HepG2 (cell line): ENCODE measurements around the gene ACSL4. TPM values are rescaled to one million over a fixed set of nuclear protein-coding genes. Genes with fewer than 3 reads are reported as not detected.

Experiments
- ARHGAP35 ChIP-seq: sonication (generic); formaldehyde crosslinking; IDR thresholded peaks from 2 replicates; pipeline ENCODE4 v1.9.0; 2022; ENCODE audit warnings: mild to moderate bottlenecking, inconsistent platforms, moderate library complexity, missing genetic modification reagents, borderline replicate concordance
- BCL6 ChIP-seq: IDR thresholded peaks from 2 replicates; pipeline ENCODE4 v1.6.1; 2016; ENCODE audit warnings: missing genetic modification reagents, missing compliant biosample characterization
- CREM ChIP-seq, 2 experiments: sonication (generic) in 1 of 2; formaldehyde crosslinking in 1 of 2; IDR thresholded peaks; 2 replicates each; pipeline versions ENCODE4 v1.4.0 to v1.6.1; 2016 to 2020; ENCODE audit warnings: antibody characterized with exemption in 1 of 2, mild to moderate bottlenecking in 1 of 2, missing genetic modification reagents in 1 of 2
- GABPB1 ChIP-seq: IDR thresholded peaks from 2 replicates; pipeline ENCODE4 v1.6.1; 2016; ENCODE audit warnings: mild to moderate bottlenecking, missing genetic modification reagents, moderate library complexity, missing compliant biosample characterization
- HDAC1 ChIP-seq: sonication (generic); formaldehyde crosslinking; IDR thresholded peaks from 2 replicates; pipeline ENCODE4 v1.5.1; 2020; ENCODE audit warnings: mild to moderate bottlenecking, missing genetic modification reagents
- HOMEZ ChIP-seq: IDR thresholded peaks from 2 replicates; pipeline ENCODE4 v1.6.1; 2016; ENCODE audit warnings: low read depth
- MXI1 ChIP-seq: IDR thresholded peaks from 3 replicates; pipeline ENCODE4 v1.6.1; 2012; ENCODE audit warnings: low read depth, low read length, inconsistent platforms, borderline replicate concordance
- NR1H2 ChIP-seq: sonication (generic); formaldehyde crosslinking; IDR thresholded peaks from 2 replicates; pipeline ENCODE4 v1.8.1; 2022; ENCODE audit warnings: low read depth, missing genetic modification reagents, borderline replicate concordance
- POLR2AphosphoS2 ChIP-seq: IDR thresholded peaks from 2 replicates; pipeline ENCODE4 v1.6.1; 2011; ENCODE audit warnings: low read depth, low read length, improper control_type of control experiment
- RARA ChIP-seq: IDR thresholded peaks from 2 replicates; pipeline ENCODE4 v1.6.1; 2016; ENCODE audit warnings: missing genetic modification reagents, missing compliant biosample characterization
- THRA ChIP-seq: sonication (generic); formaldehyde crosslinking; IDR thresholded peaks from 2 replicates; pipeline ENCODE4 v1.4.0; 2020; ENCODE audit warnings: missing genetic modification reagents, borderline replicate concordance
- ZBTB38 ChIP-seq: sonication (generic); formaldehyde crosslinking; IDR thresholded peaks from 2 replicates; pipeline ENCODE4 v1.5.1; 2020; ENCODE audit warnings: mild to moderate bottlenecking, missing genetic modification reagents
- ZHX1 ChIP-seq: sonication (generic); formaldehyde crosslinking; IDR thresholded peaks from 2 replicates; pipeline ENCODE4 v1.8.1; 2022; ENCODE audit warnings: low read depth, mild to moderate bottlenecking, missing genetic modification reagents
- ZNF12 ChIP-seq: sonication (generic); formaldehyde crosslinking; IDR thresholded peaks from 2 replicates; pipeline ENCODE4 v1.5.0; 2020; ENCODE audit warnings: missing genetic modification reagents
- ZNF18 ChIP-seq: sonication (generic); formaldehyde crosslinking; IDR thresholded peaks from 2 replicates; pipeline ENCODE4 v1.8.0; 2022; ENCODE audit warnings: mild to moderate bottlenecking, missing genetic modification reagents; ENCODE audit not compliant: insufficient replicate concordance
- ZNF224 ChIP-seq: sonication (generic); formaldehyde crosslinking; IDR thresholded peaks from 2 replicates; pipeline ENCODE4 v1.5.0; 2020; ENCODE audit warnings: mild to moderate bottlenecking, missing genetic modification reagents
- ZNF547 ChIP-seq: sonication (generic); formaldehyde crosslinking; IDR thresholded peaks from 2 replicates; pipeline ENCODE4 v1.5.1; 2020; ENCODE audit warnings: mild to moderate bottlenecking, missing genetic modification reagents
- polyA plus RNA-seq, 8 experiments: library from polyadenylated mRNA; depleted of rRNA in 3 of 8; stranded (reverse) in 7 of 8; unstranded in 1 of 8; fragments of >200 nt; fragmentation: Illumina TruSeq in 4 of 8; extraction: Trizol in 4 of 8; gene quantifications; 2 replicates each; pipeline versions ENCODE4 v1.2.1 to v1.2.3, GENCODE V29; 2011 to 2016; ENCODE audit warnings: low read depth in 4 of 8, missing spikeins in 1 of 8, mixed read lengths in 1 of 8; ENCODE audit not compliant: insufficient read depth in 1 of 8
- total RNA-seq, 5 experiments: library from RNA; depleted of rRNA; stranded (reverse); fragments of >200 nt; fragmentation: Illumina TruSeq; extraction: Trizol; gene quantifications; 2 replicates each; pipeline ENCODE4 v1.2.3, GENCODE V29; 2016; ENCODE audit warnings: low read depth in 1 of 5
- TF ChIP-seq, protein P1 (sequence below): sonication (generic); formaldehyde crosslinking; IDR thresholded peaks from 2 replicates; pipeline ENCODE4 v1.4.0; 2020; ENCODE audit warnings: missing genetic modification reagents, borderline replicate concordance

ACSL4 gene
- total and polyA plus RNA-seq, 2 of the 13 experiments (the other 11 are each of a cell fraction or from before 2014, with no cell fraction given): 207 to 316 TPM

DNA sequence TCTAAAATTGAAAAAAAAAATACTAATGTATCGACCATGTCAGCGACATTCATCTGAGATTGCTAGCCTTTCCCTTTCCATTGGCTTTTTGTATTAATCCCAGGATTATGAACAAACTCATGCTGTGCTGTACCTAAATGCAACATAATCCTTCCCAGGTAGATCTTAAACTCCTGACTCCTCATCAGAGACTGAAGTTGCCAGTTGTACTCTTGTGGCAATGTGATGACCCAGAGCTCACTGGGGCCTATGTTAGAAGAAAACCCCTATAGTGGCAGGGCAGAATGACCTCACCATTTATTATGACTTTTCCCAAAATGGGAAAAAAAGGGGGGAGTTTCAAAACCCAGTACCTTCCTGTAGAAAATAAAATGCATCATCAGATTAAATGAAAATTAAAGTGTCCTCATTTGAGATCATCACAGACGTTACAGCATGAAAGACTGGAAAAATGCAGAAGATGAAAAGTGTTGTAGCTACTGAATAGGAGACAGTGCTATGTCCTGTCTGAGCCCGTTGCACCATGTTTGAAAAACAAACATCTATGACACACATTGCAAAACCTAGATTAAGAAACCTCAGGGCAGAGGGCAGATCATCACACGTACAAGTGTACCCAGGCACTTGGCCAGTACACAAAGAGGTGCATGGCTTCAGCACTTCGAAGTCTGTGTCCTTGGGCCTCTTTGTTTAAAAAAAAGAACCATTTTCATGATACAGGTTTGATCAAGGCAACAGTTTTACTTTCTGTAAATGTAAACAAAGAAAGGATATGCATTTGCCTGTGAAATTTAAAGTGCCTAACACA lies 6.8 kb upstream of the ACSL4 start (continued):
- peak; percentile 74 for TF ChIP-seq ZHX1 (CRISPR knock-in tag)
- TF ChIP-seq HOMEZ (CRISPR knock-in tag): peak; percentile 59; the same call in 1 of the 2 replicates
- TF ChIP-seq MXI1: peak; percentile 46; the same call in 1 of the 3 replicates
- peak; percentile 95 for TF ChIP-seq BCL6 (CRISPR knock-in tag)
- TF ChIP-seq THRA (CRISPR knock-in tag): peak; percentile 90; the same call in 1 of the 2 replicates
- TF ChIP-seq, protein P1, sequence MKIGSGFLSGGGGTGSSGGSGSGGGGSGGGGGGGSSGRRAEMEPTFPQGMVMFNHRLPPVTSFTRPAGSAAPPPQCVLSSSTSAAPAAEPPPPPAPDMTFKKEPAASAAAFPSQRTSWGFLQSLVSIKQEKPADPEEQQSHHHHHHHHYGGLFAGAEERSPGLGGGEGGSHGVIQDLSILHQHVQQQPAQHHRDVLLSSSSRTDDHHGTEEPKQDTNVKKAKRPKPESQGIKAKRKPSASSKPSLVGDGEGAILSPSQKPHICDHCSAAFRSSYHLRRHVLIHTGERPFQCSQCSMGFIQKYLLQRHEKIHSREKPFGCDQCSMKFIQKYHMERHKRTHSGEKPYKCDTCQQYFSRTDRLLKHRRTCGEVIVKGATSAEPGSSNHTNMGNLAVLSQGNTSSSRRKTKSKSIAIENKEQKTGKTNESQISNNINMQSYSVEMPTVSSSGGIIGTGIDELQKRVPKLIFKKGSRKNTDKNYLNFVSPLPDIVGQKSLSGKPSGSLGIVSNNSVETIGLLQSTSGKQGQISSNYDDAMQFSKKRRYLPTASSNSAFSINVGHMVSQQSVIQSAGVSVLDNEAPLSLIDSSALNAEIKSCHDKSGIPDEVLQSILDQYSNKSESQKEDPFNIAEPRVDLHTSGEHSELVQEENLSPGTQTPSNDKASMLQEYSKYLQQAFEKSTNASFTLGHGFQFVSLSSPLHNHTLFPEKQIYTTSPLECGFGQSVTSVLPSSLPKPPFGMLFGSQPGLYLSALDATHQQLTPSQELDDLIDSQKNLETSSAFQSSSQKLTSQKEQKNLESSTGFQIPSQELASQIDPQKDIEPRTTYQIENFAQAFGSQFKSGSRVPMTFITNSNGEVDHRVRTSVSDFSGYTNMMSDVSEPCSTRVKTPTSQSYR (CRISPR knock-in tag): peak; percentile 45; the same call in 1 of the 2 replicates
- no peak for TF ChIP-seq ZNF18
- TF ChIP-seq HDAC1 (CRISPR knock-in tag): peak; percentile 77
- peak; percentile 96 for TF ChIP-seq RARA (CRISPR knock-in tag)
- no peak for TF ChIP-seq POLR2AphosphoS2
- no peak for TF ChIP-seq NR1H2 (CRISPR knock-in tag)
- 0 out of 2 replicates have a peak, but pooled peaks have one; percentile 17 for TF ChIP-seq ZBTB38 (CRISPR knock-in tag)
- TF ChIP-seq ZNF224 (CRISPR knock-in tag): no peak
- no peak for TF ChIP-seq ZNF547 (CRISPR knock-in tag)
- peak; percentile 96 for TF ChIP-seq CREM (IDR thresholded peaks at IDR 0.05)
- TF ChIP-seq CREM (CRISPR knock-in tag; IDR thresholded peaks at IDR 0.05): no peak
- peak; percentile 77; the same call in 1 of the 2 replicates for TF ChIP-seq ZNF12 (CRISPR knock-in tag)
- TF ChIP-seq ARHGAP35 (CRISPR knock-in tag): no peak
- peak; percentile 24; the same call in 1 of the 2 replicates for TF ChIP-seq GABPB1 (CRISPR knock-in tag)
